ENCODE data around the gene SCD.

Gene SCD

DNA sequence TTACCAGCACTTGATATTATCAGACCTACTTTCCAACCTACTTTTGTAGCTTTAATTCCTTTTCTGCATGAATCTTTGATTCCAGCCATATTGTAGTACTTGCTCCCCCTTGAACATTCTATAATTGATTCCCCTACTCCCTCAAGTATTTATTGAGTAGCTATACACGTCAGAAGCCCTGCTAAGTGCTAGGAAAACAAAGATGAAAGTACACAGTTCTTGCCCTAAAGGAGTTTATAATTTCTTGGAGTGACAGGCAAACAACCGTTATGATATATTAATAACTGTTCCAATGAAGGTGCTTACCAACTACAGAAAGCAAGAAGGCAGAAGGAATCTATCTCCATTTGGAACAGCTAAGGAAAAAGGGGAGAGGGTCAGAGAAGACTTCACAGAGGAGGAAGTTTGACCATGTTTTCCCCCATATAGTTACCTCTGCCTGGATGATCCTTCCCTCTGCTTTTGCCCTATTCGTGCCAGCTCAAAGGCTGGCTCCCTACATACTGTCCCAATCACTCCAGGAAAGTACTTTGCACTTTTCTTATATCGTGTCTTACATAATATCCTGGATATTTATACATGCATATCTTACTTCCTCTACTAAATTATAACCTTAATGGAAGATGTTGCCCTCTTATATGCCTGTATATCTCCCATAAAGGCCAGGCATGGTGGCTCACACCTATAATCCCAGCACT is 54.7 kb downstream of the SCD start:
- DNase-seq: no peak

DNA sequence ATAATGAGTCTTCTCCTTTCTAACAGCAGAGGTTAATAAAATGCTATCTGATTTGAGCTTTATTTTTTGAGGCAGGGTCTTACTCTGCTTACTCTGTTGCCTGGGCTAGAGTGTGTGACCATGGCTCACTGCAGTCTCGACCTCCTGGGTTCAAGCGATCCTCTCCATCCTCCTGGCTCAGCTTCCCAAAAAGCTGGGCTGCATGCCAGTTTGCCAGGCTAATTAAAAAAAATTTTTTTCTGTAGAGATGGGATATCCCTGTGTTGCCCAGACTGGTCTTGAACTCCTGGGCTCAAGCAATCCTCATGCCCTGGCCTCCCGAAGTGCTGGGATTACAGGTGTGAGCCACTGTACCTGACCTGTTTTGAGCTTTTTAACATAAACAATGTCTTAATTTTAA is 56.7 kb downstream of the SCD start:
- no peak for DNase-seq

- no peak for DNase-seq
These were observed 66.1 kb downstream of the SCD start for GRCh38 chr10:100413173-100413572.
